ENCODE results near the gene KCNIP4.

The KCNIP4 gene

DNA sequence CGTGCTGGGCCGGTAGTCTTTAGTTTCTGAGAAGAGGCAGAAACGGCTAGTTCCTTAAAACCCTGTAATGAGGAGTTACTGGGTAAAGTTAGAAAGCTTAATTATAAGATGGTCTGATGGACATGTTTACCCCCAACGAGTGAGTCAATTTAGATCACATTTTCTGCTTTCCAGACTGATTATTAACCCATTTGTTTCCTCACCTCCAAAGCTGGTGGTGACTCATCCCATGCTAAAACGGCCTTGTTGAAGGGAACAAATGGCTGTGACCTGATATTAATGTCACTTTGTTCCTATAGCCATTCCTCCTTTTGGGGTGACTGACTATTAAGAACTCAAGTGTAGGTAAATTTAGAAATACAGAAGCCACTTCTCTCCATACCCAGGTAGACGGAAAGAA, 232.0 kb downstream of the KCNIP4 start:
- no peak for TF ChIP-seq CTCF (IDR thresholded peaks at IDR 0.05; ENCODE audit: control insufficient read depth, insufficient read depth, low read depth, low read length, missing control alignments)
- no peak overlapping the region for H3K4me3 ChIP-seq (ENCODE audit: control insufficient read depth, low read depth, low read length)
- no peak for DNase-seq (ENCODE audit: low read depth)

DNA sequence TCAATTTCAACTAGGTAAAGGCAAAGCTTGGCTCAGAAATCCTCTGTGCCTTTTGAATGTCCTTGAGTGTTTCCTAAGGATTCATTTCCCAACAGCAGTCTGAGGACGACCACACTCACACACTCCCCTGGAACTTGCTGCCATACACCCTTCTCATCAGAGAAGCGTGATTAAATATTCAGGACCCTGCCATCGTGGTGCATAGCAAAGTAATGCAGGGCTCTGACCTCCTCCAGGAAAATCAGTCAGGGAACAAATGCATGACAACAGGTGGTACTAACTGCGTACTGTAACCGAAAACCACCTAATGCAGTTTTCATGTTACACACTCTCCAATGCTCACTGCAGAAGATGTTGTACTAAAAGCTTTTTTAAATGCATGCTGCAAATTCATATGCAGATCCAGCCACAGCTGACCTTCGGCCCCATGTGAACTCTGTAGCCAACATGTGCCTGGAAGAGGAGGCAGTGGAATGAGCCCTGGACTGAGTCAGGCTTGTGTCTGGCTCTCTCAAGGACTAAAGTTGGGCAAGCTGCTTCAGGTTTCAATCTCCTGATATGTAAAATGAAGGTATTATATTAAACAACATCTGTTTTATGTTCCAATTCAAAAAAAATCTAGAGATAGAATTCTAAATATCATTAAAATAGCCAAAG, 238.3 kb downstream of the KCNIP4 start:
- H3K4me3 ChIP-seq (ENCODE audit: control insufficient read depth, low read depth, low read length), result no peak overlapping the region
- no peak for TF ChIP-seq CTCF (IDR thresholded peaks at IDR 0.05; ENCODE audit: control insufficient read depth, insufficient read depth, low read depth, low read length, missing control alignments)
- DNase-seq (ENCODE audit: low read depth), result no peak

DNA sequence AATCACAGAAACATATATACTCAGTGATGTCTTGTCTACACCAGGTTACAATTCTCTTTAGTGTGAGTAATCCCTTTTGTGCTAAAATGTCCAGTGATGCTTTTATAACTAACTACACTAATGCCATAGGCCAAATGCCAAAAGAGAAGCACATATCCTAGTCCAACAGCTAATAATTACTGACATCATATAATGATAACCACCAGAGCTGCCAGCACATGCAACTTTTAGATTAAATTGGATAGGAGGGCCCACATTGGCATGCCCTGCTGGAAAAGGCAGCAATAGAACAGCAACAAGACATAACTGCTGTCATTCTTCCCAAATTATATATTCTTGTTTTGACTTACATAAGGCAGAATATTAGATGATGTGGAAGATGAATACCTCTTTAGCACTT, 238.8 kb downstream of the KCNIP4 start:
- H3K4me3 ChIP-seq (ENCODE audit: control insufficient read depth, low read depth, low read length), result no peak overlapping the region
- no peak for TF ChIP-seq CTCF (IDR thresholded peaks at IDR 0.05; ENCODE audit: control insufficient read depth, insufficient read depth, low read depth, low read length, missing control alignments)
- DNase-seq (ENCODE audit: low read depth), result no peak

- H3K4me3 ChIP-seq (ENCODE audit: control insufficient read depth, low read depth, low read length), result no peak overlapping the region
- no peak for TF ChIP-seq CTCF (IDR thresholded peaks at IDR 0.05; ENCODE audit: control insufficient read depth, insufficient read depth, low read depth, low read length, missing control alignments)
- no peak for DNase-seq (ENCODE audit: low read depth)
Measured at GRCh38 chr4:21709031-21709430, 239.5 kb downstream of the KCNIP4 start.

DNA sequence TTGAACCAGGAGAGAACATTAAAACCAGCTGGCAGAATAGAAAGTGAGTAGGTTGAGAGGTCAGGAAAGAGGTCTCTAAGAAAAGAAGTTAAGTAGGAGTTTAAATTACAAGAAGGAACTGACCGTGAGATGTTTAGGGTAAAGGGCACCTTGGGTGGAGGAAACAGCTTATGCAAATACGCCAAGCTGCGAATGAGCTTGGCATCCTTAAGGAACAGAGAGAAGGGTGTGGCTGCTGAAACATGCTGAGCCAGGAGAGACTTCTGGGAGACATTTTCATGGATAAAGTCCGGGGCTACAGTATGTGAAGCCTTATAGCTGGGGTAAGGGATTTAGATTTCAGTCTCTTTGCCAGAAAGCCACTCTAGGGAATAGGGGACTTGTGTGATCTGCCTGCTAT, 249.1 kb downstream of the KCNIP4 start:
- no peak for TF ChIP-seq CTCF (IDR thresholded peaks at IDR 0.05; ENCODE audit: control insufficient read depth, insufficient read depth, low read depth, low read length, missing control alignments)
- no peak overlapping the region for H3K4me3 ChIP-seq (ENCODE audit: control insufficient read depth, low read depth, low read length)
- DNase-seq (ENCODE audit: low read depth), result no peak

DNA sequence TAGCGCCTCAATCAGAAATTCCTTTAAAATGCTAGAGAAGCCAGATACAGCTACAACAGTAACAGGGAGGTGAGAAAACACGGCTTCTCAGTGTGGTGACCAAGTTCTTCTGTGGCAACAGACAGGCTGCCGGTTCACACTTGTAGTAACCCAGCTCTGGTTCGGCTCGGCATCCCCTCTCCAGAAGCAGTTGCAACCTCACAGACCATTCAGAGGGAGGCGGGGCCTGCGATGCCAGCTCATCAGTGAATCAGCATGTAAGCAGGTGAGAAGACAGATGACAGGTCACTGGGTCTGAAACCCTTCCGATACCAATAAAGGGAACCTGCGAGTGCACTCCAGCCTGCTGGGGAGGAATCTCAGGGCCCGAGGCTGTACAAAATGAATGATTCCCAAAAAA, 251.0 kb downstream of the KCNIP4 start:
- no peak overlapping the region for H3K4me3 ChIP-seq (ENCODE audit: control insufficient read depth, low read depth, low read length)
- no peak for TF ChIP-seq CTCF (IDR thresholded peaks at IDR 0.05; ENCODE audit: control insufficient read depth, insufficient read depth, low read depth, low read length, missing control alignments)
- no peak for DNase-seq (ENCODE audit: low read depth)

- no peak for DNase-seq (ENCODE audit: low read depth)
- TF ChIP-seq CTCF (IDR thresholded peaks at IDR 0.05; ENCODE audit: control insufficient read depth, insufficient read depth, low read depth, low read length, missing control alignments), result no peak
- H3K4me3 ChIP-seq (ENCODE audit: control insufficient read depth, low read depth, low read length), result no peak overlapping the region
Measured at GRCh38 chr4:21695141-21695540, 253.4 kb downstream of the KCNIP4 start.

Data from AG09309 (cell line).